Skeletal muscle tissue (tissue), 4 donors: ENCODE measurements around the gene GOSR1. TPM values are rescaled to one million over a fixed set of nuclear protein-coding genes. Genes with fewer than 3 reads are reported as not detected.
"Not testable (repeated sequence)": the region's sequence is repeated elsewhere in the genome, so short reads cannot be mapped to it uniquely, and the experiment has no call there.

Experiments
- H3K27ac ChIP-seq: one replicate; pipeline ENCODE4 v1.7.0; 2013; ENCODE audit warnings: mild to moderate bottlenecking, low read depth, low read length, inconsistent platforms
- H3K27me3 ChIP-seq, 3 donors: one replicate each; pipeline ENCODE4 v1.7.0; 2013; ENCODE audit warnings: low read length in 3 of 3; ENCODE audit not compliant: control insufficient read depth in 3 of 3, insufficient read depth in 3 of 3
- H3K36me3 ChIP-seq, 3 donors: one replicate each; pipeline ENCODE4 v1.7.0; 2013; ENCODE audit warnings: low read length in 3 of 3; ENCODE audit not compliant: control insufficient read depth in 3 of 3, insufficient read depth in 3 of 3
- H3K4me1 ChIP-seq, 3 donors: one replicate each; pipeline ENCODE4 v1.7.0; 2013; ENCODE audit warnings: low read length in 3 of 3, mild to moderate bottlenecking in 3 of 3; ENCODE audit not compliant: control insufficient read depth in 3 of 3, insufficient read depth in 3 of 3
- H3K4me3 ChIP-seq, 3 donors: one replicate each; pipeline ENCODE4 v1.7.0; 2013; ENCODE audit warnings: low read length in 3 of 3
- H3K9ac ChIP-seq, 3 donors: one replicate each; pipeline ENCODE4 v1.7.0; 2013; ENCODE audit warnings: low read length in 3 of 3, mild to moderate bottlenecking in 3 of 3, moderate library complexity in 2 of 3, low read depth in 1 of 3
- H3K9me3 ChIP-seq, 3 donors: one replicate each; pipeline ENCODE4 v1.7.0; 2013; ENCODE audit warnings: low read length in 3 of 3; ENCODE audit not compliant: control insufficient read depth in 3 of 3
- total RNA-seq: library from RNA; depleted of rRNA; stranded (reverse); fragments of >200 nt; gene quantifications from one replicate; pipeline ENCODE4 v1.2.3, GENCODE V29; 2014
- donor health status: Osteomylitis.

GOSR1 gene
- total RNA-seq, 1 donor from 2014 or later, result 24.5 TPM

DNA sequence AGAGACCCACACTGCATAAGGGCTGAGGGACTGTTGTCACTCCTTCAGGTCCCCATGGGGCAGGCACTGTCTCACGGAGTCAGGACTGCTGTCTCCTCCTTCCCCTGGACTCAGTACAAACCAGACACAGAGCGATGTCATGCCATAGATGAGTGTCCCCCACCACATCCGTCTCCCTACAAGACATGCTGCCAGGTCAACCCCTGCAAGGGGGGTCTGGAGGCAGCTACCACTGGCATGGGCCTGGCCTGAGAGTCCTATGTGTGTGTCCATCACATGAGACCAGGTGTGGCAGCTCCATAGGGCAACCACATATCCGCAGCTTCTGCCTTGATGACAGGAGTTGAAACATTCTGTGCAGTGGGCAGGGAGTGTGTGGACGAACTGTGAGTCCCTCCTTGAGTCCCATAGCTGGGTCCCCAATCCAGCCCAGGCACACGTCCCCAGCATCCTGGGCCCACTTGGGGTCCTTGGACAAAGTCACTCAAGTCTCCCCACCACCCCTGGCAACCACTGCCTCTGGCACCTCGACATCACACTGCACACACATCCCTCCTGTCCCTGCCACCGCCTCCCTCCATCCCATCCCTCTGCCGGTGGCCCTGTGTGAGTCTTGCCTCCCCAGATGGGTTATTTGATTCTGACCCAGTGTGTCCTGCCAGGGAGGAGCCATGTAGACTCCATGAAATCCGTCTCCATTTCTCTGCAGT lies 89.5 kb downstream of the GOSR1 start:
- H3K4me1 ChIP-seq, H3K4me3 ChIP-seq, H3K36me3 ChIP-seq, H3K9me3 ChIP-seq, H3K9ac ChIP-seq, H3K27ac ChIP-seq: not testable (repeated sequence)
- H3K27me3 ChIP-seq, result peaks cover 15 to 20% (median 19%) of the 10 kb centered on the region in 3 donors

DNA sequence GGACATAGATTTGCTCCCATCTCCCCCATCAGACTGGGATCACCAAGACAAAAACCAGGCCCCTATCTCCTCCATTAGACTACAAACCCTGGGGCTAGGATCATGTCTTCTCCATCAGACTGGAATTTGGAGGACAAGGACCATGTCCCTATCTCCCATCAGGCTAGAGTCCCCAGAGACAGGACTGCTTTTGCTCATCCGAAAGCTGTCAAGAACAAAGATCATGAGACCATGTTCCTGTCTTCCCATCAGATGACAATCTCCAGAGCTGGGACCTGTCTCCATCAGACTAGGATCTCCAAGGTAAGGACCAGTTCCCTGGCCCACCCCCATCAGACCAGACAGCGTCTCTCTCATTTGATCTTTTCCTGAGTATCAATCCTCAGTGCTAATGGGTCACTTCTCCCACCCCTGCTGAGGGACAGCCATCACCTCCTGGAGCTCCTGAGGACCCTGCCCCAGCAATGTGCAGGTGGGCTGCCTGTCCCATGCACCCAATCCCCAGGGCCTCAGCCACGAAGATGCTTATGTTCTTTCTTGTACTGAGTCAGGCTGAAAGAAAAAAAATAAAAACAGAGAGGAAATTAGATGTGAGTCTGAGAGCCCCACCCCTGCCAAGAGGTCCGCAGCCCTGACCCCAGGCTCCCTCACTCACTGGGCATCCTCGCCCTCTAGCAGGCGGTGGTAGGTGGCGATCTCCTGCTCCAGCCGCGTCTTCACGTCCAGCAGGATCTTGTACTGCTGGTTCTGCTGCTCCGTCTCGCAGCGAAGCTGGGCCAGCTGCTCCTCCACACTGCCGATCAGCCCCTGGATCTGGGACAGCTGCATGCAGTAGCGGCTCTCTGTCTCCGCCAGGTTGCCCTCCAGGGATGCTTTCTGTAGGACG lies 90.3 kb downstream of the GOSR1 start:
- H3K9me3 ChIP-seq, result no peaks in the 10 kb centered on the region
- H3K36me3 ChIP-seq, result no peaks in the 10 kb centered on the region
- H3K9ac ChIP-seq, result no peak overlapping the region
- H3K27me3 ChIP-seq, result peaks cover 15 to 24% (median 23%) of the 10 kb centered on the region in 3 donors
- H3K27ac ChIP-seq, result no peak overlapping the region
- peaks cover 0 to 2% (median 0%) of the 10 kb centered on the region in 3 donors for H3K4me1 ChIP-seq
- H3K4me3 ChIP-seq, result no peak overlapping the region

DNA sequence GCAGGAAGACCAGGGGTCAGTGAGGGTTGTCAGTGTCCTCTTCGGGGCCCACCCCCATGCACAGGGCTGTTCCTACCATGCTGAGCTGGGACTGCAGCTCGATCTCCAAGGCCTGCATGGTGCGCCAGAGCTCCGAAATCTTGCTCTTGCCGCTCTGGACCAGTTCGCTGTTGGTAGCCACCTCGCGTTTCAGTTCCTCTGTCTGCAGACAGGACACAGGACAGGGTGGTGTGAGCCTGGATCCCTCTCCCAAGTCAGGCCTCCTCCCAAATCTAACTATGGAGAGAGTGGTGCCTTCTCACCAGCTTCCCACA lies 90.9 kb downstream of the GOSR1 start:
- Histone ChIP-seq H3K9ac (no peak overlapping the region), H3K4me3 (no peak overlapping the region), H3K27me3 (peaks cover 15 to 27% (median 23%) of the 10 kb centered on the region in 3 donors), H3K4me1 (peaks cover 0 to 2% (median 0%) of the 10 kb centered on the region in 3 donors), H3K27ac (no peak overlapping the region), H3K36me3 (no peaks in the 10 kb centered on the region), H3K9me3 (no peaks in the 10 kb centered on the region)

DNA sequence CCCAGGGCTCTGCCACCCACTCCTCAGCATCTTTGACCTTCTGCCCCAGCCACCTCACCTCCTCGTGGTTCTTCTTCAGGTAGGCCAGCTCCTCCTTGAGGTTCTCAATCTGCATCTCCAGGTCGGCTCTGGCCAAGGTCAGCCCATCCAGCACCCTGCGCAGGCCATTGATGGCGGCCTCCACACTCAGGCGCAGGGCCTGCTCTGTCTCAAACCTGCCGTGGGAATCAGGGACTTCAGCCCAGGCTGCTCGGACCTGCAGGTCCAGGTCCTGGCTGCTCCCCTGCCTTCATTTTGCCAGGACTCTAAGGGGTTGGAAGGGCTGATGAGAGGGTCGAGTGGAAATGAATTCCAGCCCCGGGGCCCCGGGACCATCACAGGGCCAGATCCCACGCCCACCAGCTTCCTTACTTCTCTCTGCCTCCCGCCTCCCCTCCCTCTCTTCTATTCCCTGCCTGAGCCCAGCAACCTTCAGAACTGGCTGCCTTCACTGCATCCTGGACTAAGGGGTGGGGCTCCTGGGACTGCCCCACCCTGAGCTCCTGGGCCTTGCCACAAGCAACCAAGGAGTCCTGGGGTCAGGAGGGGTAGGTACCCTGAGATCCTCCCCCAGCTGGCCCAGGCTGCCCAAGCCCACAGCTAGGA lies 92.4 kb downstream of the GOSR1 start:
- not testable (repeated sequence) for H3K36me3 ChIP-seq, H3K4me1 ChIP-seq, H3K4me3 ChIP-seq, H3K9ac ChIP-seq, H3K27ac ChIP-seq, H3K9me3 ChIP-seq
- H3K27me3 ChIP-seq, result peaks cover 15 to 28% (median 23%) of the 10 kb centered on the region in 3 donors

DNA sequence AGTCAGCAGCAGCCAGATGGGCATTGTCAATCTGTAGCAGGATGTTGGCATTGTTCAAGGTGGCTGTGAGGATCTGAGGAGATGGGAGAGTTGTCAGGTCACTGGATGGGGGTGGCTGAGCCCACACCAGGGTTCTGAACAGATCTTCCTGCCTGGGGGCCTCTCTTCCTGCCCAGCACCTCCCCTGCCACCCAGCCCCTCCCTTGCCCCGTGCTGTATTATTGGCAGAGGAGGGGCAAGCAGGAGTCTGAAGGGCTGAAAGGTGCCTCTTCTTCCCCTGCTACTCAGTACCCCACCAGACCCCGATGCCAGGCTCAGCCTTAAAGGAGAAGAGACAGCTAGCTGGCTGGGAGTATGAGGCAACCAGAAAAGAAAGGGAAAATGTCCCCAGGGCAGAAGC lies 93.0 kb downstream of the GOSR1 start:
- Histone ChIP-seq H3K27ac (no peak overlapping the region), H3K9ac (no peak overlapping the region), H3K4me1 (peaks cover 0 to 2% (median 0%) of the 10 kb centered on the region in 3 donors), H3K9me3 (no peaks in the 10 kb centered on the region), H3K36me3 (no peaks in the 10 kb centered on the region), H3K27me3 (peaks cover 15 to 28% (median 23%) of the 10 kb centered on the region in 3 donors), H3K4me3 (no peak overlapping the region)

DNA sequence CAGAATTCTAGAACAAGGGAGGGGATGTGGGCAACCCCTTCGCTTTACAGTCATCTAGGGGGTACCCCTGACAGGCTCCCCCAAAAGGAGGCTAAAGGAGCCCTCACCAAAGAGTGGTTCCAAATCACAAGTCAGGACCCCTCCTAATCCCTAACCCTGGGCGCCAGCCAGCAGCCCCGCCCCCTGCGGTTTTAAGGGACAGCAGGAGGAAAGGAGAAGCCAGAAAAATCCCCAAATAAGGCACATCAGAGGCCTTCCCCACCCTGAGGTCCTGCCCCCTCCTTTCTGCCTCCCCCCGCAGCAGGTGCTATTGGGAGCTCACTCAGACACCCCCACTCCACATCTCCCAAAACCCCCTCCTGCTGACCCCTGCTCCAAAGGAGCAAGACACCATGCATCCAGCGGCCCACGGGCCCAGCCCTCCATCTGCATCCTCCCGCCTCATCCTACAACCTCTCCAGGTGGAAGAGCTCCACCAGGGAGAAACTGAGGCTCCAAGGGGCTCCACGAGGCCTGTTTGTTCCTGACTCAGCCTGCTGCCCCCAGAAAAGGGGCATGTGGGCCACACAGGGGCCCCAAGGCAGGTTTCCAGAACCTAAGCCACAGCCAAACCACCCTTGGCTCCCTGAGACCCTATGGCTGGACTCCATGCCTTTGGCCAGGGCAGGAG lies 93.5 kb downstream of the GOSR1 start:
- Histone ChIP-seq H3K4me1 (peaks cover 0 to 2% (median 0%) of the 10 kb centered on the region in 3 donors), H3K9me3 (no peaks in the 10 kb centered on the region), H3K4me3 (no peak overlapping the region), H3K9ac (no peak overlapping the region), H3K27ac (no peak overlapping the region), H3K27me3 (peaks cover 15 to 28% (median 23%) of the 10 kb centered on the region in 3 donors), H3K36me3 (no peaks in the 10 kb centered on the region)

DNA sequence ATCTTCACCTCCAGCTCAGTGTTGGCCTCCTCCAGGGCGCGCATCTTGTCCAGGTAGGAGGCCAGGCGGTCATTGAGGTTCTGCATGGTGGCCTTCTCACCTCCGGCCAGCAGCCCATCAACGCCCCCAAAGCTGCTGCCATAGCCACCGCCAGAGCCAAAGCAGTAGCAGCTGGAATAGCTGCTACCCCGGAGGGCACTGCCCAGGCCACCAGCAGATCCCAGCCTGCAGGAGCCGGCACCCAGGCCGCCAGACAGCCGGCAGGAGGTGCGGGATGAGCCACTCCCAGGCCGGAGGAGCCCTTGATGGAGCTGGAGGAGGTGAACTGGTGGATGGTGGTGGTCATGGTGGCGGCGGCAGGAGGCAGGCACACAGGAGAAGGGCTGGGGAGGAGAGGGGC lies 94.2 kb downstream of the GOSR1 start:
- H3K27me3 ChIP-seq, result peaks cover 13 to 27% (median 21%) of the 10 kb centered on the region in 3 donors
- H3K4me3 ChIP-seq, H3K27ac ChIP-seq, H3K4me1 ChIP-seq, H3K9ac ChIP-seq, H3K9me3 ChIP-seq, H3K36me3 ChIP-seq: not testable (repeated sequence)

DNA sequence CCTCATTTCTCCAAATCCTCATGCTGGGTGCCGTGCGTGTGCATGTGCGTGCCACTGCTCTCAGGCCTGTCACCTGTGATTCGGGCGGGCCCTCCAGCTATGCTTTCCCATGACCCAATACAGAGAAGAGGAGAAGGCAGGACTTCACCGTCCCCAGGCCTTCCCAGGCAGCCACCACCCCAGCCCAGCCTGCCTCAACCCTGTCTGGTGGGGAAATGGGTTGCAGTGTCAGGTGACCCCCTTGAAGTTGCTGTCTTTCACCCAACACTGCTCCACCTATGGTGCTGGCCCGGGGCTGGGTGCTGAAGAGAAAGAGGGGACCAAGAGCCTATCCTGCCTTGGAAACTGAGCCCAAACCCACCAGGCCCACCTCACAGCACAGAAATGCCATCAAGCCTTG lies 94.7 kb downstream of the GOSR1 start:
- Histone ChIP-seq H3K27me3 (peaks cover 9 to 23% (median 19%) of the 10 kb centered on the region in 3 donors), H3K9me3 (no peaks in the 10 kb centered on the region), H3K4me3 (no peak overlapping the region), H3K36me3 (no peaks in the 10 kb centered on the region), H3K27ac (no peak overlapping the region), H3K4me1 (peaks cover 0 to 2% (median 0%) of the 10 kb centered on the region in 3 donors), H3K9ac (no peak overlapping the region)

DNA sequence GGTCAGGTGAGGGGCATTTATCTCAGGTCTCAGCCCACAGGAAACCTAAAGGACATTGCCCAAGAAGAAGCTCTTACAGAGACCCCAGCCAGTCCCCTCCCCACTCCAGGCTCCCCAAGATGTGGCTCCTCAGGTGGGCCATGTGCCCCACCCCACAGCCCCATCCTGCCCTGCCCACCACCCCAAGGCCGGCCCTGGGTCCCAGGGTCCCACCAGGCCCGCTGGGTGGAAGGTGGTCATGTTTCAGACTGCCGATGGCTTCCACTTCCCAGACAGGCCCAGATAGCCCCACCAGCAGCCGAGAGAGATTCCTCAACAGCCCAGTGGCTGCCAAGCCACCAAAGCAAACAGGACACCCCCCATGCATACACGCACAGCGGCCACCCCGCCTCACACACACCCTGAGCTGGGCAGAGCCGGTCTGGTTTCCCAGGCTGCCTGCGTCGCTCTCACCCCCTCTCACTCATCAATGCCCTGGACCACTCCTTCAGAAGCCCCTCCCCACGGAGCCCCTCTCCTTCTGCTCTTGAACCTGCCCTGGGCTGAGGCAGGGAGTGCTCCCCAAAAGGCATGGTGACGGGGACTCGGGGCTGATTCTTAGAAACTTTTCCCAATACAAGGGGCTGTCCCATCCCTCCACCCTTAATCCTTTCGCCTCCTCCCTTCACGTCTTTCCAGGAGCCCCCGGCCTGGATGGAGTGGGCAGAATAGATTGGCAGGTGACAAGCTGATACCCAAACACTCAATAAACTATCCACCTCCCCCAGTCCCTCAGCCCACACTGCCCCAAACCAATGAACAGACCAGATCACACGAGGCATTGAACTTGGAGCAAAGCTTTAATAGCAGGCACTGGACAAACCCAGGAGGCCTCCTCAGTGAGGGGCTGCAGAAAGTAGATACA lies 95.7 kb downstream of the GOSR1 start:
- H3K4me3 ChIP-seq, H3K9me3 ChIP-seq, H3K9ac ChIP-seq, H3K4me1 ChIP-seq, H3K27ac ChIP-seq, H3K36me3 ChIP-seq: not testable (repeated sequence)
- peaks cover 6 to 19% (median 16%) of the 10 kb centered on the region in 3 donors for H3K27me3 ChIP-seq
